Keratinocyte (primary cell): ENCODE measurements around the gene SLC27A4.

ENCODE experiments used
- CTCF ChIP-seq, 3 experiments: IDR thresholded peaks in 1 of 3; conservative IDR thresholded peaks in 1 of 3; optimal IDR thresholded peaks in 1 of 3; 2 replicates in 2 of 3; 3 replicates in 1 of 3; pipeline versions ENCODE3 to v1.5.1; 2011; ENCODE audit warnings: low read length in 3 of 3, mild to moderate bottlenecking in 3 of 3, moderate library complexity in 2 of 3, control low read depth in 1 of 3, inconsistent platforms in 1 of 3; ENCODE audit not compliant: insufficient read depth in 2 of 3; ENCODE audit errors: extremely low read depth in 1 of 3
- EZH2 ChIP-seq: IDR thresholded peaks from one replicate; pipeline ENCODE4 v1.6.1; 2012; ENCODE audit warnings: inconsistent platforms, mild to moderate bottlenecking, low read length, moderate library complexity

- TF ChIP-seq CTCF (optimal IDR thresholded peaks at IDR 0.05 in 1 of 3, IDR thresholded peaks at IDR 0.05 in 1 of 3, conservative IDR thresholded peaks at IDR 0.05 in 1 of 3; ENCODE audit: extremely low read depth in 1 of 3, insufficient read depth in 2 of 3, low read length in 3 of 3) (no peak), EZH2 (no peak)
These were observed 36.0 kb upstream of the SLC27A4 start for GRCh38 chr9:128304136-128304970.
